ENCODE measurements around the gene HABP2.

Gene HABP2

DNA sequence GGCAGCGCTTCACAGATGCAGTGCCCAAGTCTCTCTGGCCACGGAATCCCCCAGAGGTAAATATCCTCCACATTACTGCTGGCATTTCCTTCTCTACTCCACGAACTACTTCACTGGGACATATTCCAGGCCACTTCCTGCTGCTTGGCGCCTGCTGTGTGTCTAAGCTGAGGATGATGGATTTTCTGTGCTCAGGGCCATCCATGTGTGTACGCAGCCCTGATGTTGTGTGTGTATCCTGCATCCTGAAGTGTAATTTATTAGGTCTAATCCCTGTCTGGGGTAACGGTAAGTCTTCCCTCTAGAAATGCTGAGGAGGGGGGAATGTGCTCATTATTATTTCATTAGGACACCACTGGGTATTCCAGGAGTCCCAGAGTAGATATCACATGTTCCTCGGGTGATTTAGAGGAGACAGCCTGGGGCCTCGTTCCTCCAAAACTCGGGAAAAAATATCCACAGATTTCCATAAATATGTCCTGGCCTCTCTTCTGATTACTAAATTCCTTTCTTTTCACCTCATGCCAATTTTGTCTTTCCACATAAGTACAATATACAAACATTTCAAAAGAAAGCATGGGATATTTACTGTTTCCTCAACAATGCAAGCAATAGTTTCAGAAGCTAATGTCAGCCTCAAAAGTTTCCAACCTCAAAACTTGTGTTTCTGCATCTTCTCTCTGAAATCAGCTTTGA is 25.5 kb upstream of the HABP2 start:
- DNase-seq, result no peak

DNA sequence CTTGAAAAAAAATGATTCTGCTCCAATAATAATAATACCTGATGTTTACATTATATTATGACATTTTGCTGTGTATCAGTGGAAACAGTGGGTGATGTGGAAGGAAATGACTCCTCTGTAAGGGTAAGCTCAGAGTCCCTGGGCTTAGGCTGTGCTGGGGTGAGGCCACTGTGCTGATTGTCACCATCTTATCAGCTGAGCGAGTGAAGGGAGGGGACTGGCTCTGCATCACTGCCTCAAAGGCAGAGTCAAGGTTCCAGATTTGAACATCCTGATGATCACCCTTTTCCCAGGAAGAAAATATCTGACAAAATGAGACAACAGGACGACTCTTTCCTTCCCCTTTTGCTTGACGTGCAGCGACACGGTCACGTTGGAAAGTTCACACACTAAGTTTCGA is 24.0 kb upstream of the HABP2 start:
- no peak for DNase-seq

DNA sequence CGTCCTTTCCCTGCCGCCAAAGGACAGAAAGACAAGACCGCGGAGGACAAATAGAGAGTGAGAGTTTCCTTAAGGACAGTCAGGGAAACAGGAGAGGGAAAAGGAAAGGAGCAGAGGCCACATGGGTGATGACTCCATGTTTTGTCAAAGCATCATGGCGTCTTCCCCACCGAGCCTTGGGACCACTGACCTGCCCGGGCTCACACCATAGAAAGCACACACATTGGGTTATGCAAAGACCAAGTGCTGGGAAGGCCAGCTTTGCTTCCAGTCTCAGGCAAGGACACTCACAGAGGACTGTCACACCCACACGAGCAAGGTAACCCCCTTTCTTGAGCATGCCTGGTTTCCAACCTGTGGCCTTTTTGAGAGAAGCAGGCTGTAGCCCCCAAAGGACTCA is 23.3 kb upstream of the HABP2 start:
- no peak for DNase-seq

DNA sequence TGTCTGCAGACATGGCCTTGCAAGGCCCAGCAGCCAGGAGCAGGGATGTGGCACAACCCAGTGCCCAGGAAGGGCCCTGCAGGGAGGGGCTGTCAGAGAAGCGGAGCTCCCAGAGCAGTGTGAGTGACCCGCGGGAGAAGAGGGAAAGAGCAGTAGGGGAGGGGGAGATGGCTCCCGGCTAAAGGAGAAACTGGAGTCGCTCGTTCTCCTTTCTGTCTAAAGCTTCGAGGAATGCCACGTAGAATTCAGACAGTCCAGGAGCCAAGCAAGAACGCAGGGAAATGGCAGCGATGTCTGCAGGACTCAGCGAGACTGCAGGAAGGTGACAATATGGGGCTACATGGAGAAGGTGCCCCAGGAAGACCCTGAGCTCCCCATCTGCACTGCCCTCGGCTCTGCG is 22.4 kb upstream of the HABP2 start:
- no peak for DNase-seq

DNA sequence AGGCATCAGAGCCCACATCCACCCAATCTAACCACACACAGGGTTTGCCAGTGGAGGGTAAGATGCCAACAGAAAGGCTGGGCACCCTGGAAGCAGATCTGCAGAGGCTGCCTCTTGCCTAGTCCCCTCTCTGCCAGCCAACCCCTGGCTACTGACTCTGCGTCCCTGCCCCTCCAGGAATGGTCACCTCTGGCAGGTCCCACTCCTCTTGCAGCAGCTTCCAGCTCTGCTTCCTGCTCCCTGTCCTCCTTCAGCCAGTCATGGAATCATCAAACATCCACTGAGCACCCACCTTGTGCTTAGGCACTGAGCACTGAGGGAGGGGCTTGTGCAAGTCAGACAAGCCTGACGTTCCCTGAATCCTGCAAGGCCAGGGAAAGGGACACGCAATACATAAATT is 20.1 kb upstream of the HABP2 start:
- no peak for DNase-seq

DNA sequence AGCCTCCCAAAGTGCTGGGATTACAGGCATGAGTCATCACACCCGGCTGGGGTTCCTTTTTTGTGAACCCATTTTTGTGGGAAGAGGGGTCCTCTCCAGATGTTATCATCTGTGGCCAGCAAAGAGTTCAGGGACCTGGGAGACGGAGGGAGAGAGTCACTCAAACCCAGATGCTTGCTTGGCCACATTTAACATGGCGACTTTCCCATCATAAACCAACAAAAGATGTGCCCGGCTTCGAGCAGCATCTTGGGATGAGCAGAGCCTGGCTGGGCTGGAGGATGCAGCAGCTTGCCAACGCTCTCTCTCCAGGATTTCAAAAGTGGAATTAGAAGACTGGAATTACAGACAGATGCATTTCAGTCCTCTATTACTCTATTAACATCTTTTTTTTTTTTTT is 19.1 kb upstream of the HABP2 start:
- DNase-seq, result no peak

DNA sequence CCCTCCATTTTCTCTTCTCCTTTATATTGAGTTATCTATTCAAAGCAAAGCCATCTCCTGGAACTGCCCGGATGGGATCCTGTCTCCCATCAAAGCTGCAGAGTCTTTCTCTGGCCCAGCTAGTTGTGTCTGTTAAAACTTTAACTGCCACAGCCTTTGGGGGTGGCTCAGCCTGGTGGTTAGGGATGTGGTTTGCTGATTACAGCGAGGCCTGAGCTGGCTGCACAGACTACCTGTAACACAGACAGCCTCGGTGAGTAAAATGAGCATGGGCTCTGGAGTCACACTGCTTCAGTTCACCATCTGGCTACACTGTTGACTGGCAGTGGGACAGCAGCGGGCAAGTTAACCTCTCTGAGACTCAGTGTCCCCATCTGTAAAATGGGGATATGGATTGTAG is 18.4 kb upstream of the HABP2 start:
- no peak for DNase-seq

DNA sequence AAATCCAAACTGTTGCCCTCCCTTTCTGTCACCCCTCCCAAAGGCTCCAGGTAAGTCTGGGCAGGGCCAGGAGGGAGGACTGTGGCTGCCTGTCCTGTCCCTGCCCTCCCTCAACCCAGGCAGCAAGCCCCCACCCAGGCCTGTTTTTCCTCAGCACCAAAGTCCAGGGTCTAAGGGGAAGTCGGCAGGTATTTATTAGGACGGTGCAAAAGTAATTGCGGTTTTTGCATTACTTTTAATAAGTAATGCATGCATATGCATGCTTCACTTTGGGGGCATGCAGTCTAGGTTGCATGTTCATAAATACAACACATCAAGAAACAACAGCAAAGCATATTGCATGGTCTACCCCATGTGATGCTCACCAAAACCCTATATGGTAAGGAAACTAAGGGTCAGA is 15.2 kb upstream of the HABP2 start:
- DNase-seq, result no peak

DNA sequence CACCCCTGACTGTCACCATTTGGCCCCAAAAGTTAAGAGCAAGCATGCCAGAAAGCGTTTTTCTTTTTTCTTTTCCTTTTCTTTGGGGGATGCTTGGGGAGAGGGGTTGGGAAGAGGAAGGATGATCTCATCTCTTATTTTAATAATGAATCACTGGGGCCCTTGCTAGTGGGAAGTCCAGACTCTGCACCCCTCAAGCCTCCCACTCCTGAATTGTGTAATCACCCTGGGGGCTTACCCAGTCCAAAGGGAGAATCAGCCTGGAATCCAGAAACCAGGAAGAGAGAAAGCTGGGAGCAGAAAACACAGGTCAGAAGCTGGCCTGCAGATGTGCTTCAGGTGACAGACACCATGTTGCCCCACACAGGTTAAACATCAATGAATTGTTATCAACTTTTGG is 14.7 kb upstream of the HABP2 start:
- no peak for DNase-seq

DNA sequence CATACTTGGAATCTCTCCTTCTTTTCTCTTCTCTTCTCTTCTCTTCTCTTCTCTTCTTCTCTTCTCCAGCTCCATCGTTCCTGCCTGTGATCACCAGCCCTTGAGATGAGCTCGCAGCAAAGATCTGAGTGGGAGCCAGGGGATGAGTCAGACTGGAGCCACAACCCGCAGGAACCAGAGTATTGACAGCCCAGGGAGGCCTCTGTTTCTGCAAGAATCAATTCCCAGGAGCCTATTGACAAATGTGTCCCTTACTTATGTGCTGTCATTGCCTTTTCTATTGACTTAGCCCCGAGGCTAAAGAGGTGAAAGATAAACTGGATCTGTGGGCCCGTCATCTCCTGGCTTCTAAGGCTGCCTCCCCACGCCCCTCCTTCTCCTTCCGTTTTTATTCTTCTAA is 13.1 kb upstream of the HABP2 start:
- DNase-seq, result no peak

DNA sequence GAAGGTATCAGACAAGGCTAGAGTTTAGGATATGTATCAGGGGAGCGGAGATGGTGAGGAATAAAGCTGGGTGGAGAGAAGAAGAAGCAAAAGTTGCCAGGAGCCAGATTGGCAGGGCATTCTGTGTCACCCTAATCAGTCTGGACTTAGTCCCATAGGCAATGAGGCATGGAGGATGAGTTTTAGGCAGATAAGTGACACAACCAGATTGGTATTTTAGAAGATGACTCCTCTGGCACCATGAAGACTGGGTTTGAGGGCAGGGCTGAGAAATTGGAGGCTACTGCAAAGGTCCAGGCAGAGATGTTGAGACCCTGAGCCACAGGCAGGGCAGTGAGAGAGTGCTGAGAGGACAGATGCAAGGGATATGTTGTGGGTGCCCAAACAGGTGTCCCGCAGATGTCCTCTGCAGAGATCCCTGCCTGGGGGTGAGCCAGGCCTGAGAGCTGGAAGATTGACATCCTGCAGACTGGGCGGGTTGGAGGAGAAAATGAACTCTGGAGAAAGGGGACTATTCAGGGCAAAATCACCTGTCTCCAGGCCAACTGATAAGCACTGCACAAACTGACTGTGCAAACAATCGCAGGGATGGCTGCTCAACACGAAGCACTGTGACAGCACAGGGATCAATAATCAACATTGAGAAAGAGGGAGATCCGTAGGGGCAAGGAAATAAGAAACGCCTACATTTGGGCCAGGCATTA is 11.9 kb upstream of the HABP2 start:
- DNase-seq, result no peak

DNA sequence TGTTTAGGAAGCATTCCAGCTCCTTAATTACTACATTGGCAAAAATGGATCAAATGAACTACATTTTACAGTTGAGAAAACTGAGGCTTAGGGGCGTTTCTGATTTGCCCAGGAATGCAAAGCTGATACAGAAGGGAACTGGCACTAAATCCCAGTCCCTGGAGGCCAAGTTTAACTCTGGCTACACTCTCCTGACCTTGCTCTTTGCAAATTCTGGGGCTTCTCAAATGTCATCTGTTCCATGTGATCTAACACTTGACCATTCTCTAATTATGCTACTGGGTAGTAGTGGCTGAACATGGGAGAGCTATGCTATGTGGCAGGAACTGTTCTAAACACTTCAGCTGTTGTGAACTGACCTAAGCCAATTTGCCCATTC is 11.3 kb upstream of the HABP2 start:
- DNase-seq, result no peak

DNA sequence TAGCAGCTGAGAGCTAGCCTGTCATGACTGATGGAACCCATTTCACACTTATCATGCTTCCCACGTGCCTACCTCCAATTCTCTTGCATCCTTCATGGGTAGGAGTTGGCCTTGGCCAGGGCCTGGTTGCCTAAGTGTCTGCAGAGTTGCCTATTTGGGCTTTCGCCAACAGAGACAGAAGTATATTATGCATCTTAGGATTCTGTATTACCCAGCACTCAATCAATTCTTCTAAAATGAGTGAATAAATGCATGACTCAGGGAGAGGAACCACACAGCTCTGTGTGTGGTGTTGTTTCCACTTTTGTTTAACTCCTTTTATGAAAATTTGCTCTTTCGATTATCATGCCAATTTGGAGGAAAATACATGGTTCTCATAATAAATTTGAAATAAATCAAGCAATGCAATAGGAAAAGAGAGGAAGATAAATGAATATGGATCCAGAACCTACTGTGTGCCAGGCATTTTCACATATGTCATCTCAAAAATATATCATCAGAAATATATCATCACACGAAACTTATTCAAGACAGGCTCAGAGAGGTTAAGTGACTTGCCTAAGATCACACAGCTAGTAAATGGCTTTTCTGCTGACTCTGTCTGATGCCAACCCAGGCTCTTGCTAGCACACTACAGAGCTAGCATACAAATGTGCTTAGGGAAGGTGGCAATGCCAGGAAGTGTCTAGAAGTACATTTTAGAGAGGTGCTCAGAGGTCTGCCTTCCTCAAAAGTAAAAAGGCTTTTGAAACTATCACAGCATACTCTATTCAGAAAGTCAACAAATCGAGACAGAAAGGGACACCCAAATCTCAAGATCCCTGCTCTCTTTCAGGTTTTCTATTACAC is 9.5 kb upstream of the HABP2 start:
- DNase-seq, result no peak

DNA sequence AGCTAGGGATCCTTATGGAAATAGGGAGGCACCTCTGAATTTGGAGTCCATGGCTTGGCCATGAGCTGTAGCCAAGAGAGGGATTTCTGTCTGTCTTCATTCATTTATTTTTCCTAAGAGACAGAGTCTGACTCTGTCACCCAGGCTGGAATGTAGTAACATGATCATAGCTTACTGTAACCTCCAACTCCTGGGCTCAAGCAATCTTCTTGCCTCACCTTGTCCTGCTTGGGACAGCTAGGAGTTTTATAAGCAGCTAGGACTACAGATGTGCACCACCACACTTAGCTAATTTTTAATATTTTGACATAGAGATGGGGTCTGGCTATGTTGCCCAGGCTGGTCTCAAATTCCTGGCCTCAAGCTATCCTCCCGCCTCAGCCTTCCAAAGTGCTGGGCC is 8.5 kb upstream of the HABP2 start:
- DNase-seq, result no peak

DNA sequence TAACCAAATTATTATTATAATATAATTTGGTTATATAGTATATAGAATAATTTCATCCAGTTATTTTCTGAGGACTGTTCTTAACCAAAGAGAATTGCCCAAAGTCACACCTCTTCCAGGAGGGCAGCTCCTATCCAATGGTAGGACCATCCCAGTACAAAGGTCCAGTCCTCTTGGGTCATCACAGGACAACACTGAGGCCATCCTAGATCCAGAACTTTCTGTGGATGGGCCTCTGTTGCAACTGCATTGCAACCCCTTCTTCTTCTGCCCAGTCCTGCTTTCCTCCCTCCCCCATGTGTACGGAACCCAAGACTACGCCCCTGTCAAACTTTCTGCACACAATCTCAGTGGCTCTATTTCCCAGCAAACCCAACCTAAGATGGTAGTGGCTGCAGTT is 5.4 kb upstream of the HABP2 start:
- no peak for DNase-seq

DNA sequence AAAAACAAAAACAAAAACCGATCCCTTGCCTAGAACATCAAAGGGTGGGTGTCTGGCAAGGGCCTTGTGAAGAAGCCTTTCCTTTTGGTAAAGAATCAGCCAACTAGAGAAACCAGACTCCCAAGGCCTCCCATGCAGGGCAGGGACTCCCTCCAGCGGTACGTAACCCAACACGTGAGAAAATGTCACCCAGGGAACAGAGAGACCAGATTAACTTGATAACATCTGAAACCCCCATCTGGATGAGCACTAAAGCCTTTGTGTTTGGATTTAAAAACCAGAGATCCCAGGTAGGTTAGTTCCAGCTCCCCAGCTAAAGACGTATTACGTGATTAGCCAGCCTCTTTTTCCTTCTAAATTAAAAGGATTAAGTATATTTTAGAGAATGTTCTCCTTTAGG is 3.0 kb upstream of the HABP2 start:
- no peak for DNase-seq

DNA sequence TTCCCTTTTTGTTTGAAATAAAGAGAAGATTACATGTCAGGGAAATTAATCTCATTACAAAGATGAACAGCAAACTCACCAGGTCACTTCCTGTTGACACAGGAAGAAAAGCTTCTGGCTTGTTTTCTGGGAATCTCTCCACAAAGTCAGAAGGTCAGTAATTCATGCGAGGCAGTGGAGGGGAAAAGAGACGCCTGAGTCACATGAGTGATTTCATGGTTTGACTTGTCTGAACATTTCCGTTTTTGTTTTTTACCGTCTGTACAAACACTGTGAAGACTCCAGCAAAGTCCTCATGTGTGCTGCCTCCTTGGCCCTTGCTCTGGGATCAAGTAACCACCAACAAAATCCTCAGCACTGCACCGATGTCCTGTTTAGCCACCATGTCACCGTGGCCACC is 2.5 kb upstream of the HABP2 start:
- no peak for DNase-seq

DNA sequence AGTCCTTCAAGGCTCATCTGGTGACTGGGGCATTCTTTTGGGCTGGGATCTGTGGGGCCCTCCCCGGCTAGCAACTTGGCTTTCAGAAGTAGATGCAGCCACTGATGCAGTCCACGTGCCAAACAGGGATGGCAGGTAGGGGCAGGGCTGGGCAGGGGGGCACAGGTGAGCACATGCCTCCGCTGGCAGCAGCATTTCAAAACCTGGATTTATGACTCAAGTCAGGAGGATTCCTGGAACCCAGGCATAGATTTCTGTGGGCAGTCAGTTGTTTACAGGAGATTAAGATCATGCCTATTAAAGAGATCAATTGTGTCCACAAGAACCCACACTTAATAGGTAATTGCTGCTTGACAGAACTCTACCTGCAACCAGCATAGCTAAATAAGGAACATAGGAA is 839 bp upstream of the HABP2 start:
- DNase-seq, result no peak

DNA sequence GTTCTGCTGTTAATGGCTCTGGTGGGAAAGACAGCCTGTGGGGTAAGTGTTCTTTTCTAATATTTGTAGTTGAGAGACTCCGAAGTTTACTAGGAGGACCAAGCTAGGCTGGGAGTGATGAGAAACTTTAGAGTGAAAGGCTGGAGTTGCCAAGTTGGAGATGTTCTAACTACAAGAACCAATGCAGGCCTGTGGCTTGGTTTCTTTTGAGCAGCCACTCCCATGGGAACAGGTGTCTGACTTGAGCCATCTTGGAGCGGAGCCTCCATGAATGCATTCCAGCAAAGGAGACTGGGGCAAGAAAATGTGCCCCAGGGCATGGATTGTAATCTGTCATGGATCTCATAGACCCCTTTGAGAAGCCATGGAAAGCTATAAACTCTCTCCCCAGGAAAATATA is 296 bp downstream of the HABP2 start:
- DNase-seq, result no peak

DNA sequence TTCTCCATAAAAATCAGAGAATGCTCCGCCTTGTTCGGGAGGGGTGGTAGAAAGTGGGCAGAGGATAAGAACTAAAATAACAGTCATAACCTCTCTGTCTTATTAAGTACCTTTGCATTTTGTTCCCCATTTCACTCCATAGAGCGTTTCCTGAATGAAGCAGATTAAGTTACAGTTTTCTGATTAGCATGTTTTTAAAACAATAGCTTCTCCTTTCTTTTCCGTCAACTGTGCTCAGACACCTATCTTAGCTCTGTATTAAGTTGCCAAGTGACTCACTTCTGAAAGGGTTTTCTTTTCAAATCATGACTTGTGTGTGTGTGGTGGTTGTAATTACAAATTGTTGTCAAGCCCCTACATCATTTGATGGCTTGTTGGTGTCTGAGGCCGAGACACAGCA is 1.4 kb downstream of the HABP2 start:
- DNase-seq, result no peak

DNA sequence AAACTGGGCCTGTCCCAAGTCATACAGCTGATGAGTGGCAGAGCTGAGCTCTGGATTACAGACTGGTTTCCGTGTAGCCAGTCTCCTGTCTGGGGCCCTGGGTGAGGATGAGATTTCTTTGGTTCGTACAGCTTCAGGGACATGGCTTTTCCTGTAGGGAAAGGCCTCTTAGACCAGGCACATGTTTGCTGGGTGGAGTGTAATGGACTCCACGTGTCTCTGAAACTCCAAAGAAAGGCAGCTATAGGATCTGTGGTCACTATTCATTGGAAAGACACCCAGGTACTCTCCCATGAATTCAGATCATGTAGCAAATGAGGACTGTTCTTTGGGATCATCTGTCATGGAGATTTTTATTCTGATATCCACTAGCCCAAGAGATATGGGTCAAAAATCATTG is 2.4 kb downstream of the HABP2 start:
- DNase-seq, result no peak

DNA sequence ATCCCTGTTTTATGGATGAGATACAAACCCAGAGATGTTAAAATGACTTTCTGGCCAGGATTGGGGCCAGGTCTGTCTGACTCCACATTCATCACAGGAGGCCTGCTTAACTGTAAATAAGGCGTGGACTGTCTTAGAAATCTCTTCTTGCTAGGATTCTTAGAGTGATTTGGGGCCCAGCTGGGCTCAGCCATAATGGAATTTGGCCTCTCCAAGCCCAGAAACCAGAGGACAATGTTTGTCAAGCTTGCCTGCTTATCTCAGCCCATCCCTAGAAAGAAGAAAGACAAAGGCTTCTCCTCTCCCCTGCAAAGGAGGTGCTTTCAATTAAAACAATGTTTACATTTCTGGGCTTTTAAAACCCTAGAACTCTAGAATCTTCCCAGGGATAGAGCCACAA is 2.9 kb downstream of the HABP2 start:
- DNase-seq, result no peak

DNA sequence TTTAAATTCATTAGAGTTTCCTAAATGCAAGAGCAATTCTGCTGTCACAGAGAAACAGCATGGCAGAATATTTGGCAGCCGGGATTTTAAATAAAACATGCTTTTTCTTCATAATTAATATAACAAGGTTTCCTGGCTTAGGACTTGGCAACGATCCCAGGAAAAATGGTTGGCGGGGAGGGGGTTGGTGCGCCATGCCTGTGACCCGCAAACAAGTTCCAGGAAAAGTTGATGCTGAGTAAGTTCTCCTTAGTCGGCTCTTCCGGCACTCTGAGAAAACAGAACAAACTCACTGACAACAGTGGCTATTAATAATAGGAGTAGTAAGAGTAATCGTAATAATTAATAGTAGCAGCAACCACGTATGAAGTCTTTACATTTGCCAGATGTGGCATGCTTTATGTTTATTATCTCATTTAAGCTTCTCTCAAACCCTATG is 4.6 kb downstream of the HABP2 start:
- DNase-seq, result no peak

DNA sequence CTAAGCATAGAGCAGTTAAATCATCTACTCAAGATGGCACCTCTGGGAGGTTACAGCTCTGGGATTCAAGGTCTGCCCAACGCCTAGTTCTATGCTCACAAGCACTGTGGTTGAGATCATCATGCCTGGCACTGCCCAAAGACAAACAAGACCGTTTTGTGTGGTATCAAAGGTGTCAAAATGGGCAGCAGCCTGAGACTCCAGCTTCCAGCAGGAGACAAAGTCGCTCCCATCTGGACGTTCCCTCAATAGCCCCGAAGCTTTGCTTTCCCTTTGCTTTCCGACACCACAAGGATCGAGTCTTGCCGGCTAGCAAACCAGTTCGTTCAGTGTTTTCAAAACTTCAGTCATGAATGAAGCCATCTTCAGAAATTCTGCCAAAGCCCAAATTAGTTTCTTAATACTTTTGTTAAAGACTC is 5.1 kb downstream of the HABP2 start:
- DNase-seq, result no peak
